CMK (cell line): ENCODE measurements around the gene PMFBP1.
"Not testable (repeated sequence)": the region's sequence is repeated elsewhere in the genome, so short reads cannot be mapped to it uniquely, and the experiment has no call there.

Experiments used
- DNase-seq: peaks from one replicate; pipeline ENCODE4 v3.0.0-alpha.2; 2010; ENCODE audit warnings: low read depth

PMFBP1 gene

DNA sequence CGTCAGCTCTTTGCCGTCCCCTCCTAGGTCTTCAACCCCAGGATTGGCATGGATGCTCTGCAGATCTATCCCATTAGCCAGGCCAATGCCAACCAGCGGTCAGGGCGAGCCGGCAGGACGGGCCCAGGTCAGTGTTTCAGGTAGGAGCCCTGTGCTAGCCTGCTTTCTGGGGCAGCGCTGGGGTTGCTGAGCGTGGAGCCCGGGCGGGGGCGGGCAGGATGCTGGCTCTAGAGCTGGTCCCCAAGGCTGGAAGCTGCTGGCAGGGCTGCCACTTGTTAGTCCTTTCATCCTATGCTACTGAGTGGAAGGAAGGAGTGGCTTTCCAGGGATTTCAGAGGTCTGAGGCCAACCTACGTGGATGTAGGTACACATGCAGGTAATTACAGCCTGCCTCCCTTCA lies 66.0 kb downstream of the PMFBP1 start:
- DNase-seq = no peak

- no peak for DNase-seq
Observed at GRCh38 chr16:72104905-72105304, 67.0 kb downstream of the PMFBP1 start.

DNA sequence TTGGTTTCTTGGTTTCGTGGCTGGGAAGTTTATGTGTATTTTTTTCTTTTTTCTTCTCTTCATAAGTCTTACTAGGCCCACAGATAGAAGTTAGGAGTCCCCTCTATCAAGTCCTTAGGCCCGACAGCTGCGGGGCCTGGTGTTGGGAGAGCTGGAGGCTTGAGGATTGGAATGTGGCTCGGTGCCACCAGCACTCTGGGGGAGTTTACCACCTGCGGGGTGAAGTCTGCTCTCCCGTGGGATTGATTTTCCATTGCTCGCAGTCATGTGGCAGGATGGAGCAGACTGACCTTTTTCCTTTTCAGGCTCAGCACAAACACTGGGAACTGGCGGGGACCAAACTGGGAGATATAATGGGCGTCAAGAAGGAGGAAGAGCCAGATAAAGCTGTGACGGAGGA lies 70.8 kb downstream of the PMFBP1 start:
- no peak for DNase-seq

- DNase-seq = peak; percentile 37
Observed at GRCh38 chr16:72099377-72099818, 72.6 kb downstream of the PMFBP1 start.

DNA sequence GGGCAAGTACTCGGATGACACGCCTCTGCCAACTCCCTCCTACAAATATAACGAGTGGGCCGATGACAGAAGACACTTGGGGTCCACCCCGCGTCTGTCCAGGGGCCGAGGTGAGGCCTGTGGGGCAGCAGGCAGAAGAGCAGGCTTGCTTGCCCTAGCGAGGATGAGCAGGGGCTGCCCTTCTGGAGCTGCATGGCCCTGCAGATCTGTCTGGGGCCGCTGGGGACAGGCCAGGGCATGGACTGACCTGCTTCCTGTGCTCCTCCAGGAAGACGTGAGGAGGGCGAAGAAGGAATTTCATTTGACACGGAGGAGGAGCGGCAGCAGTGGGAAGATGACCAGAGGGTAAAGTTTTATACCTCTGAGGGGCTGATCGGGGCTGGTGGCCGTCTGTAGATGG lies 73.0 kb downstream of the PMFBP1 start:
- DNase-seq = no peak

GRCh38 chr16:72094266-72094610 lies 77.7 kb downstream of the PMFBP1 start:
- no peak for DNase-seq

- DNase-seq = peak; percentile 93
Observed at GRCh38 chr16:72093448-72094265, 78.3 kb downstream of the PMFBP1 start, which contains the start of the genes DHX38 and TXNL4B. Gene DHX38, plus strand, starts transcription at chr16:72093847. Its CDS starts 2,311 bp downstream, at chr16:72096158. Gene TXNL4B, minus strand, starts transcription at chr16:72093620. Its CDS starts 2,871 bp downstream, at chr16:72090749.

- no peak for DNase-seq
Observed at GRCh38 chr16:72092832-72093447, 79.0 kb downstream of the PMFBP1 start.

- no peak for DNase-seq
Observed at GRCh38 chr16:72091217-72091616, 80.7 kb downstream of the PMFBP1 start.

- no peak for DNase-seq
Observed at GRCh38 chr16:72085002-72085401, 87.0 kb downstream of the PMFBP1 start.

GRCh38 chr16:72084445-72084844 lies 87.5 kb downstream of the PMFBP1 start:
- no peak for DNase-seq

- DNase-seq = no peak
Observed at GRCh38 chr16:72083778-72084404, 88.1 kb downstream of the PMFBP1 start.

DNA sequence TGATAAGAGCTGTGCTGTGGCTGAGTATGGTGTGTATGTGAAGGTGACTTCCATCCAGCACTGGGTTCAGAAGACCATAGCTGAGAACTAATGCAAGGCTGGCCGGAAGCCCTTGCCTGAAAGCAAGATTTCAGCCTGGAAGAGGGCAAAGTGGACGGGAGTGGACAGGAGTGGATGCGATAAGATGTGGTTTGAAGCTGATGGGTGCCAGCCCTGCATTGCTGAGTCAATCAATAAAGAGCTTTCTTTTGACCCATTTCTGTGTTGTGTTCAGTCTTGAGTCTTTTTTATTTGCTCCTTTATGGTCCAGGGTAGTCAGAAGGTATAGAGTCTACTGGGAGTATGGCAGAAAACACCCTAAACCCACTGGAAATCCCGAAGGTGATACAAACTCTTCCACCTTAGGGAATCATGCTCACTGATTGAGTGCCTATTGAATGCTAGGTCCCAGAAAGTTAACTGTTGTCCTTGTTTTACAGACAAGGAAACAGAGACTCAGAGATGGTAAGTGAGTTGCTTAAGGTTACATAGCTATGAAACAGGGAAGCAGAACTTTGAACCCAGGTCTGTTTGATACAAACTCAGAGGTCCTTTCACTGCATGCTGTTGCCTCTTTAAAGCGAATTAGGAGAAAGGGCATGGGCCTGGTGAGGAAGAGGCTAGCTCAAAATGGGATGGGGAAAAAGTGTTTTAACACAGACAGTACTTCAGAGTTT lies 94.8 kb downstream of the PMFBP1 start:
- DNase-seq = not testable (repeated sequence)

GRCh38 chr16:72075067-72075466 lies 96.9 kb downstream of the PMFBP1 start:
- not testable (repeated sequence) for DNase-seq

DNA sequence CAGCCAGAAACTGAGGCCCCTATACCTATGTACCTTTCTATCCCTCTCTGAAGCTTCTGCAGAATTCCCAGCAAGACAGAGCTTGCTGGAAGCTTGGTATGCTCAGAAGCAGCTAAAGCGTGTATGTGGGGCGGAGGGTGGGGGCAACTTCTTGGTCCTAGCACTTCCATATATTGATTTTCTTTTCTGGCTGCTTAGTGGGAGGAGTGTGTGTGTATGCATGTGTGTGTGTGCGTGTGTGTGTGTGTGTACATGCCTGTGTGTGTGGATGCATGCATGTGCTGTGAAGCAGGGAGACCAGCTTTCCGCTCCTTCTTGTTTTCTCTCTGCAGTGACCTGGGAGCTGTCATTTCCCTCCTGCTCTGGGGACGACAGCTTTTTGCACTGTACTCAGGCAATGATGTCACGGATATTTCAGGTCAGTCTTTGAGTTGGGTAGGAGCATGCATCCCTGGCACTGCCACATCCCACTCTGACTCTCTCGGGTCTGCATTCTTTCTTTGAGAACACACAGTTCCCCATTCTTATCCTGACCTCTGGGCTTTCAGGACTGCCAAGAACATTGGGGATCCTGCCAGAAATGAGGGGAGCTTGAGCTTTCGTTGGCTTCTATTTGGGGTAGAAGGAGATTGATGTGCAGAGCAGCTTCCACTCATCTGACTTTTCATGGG lies 98.3 kb downstream of the PMFBP1 start:
- DNase-seq = no peak

DNA sequence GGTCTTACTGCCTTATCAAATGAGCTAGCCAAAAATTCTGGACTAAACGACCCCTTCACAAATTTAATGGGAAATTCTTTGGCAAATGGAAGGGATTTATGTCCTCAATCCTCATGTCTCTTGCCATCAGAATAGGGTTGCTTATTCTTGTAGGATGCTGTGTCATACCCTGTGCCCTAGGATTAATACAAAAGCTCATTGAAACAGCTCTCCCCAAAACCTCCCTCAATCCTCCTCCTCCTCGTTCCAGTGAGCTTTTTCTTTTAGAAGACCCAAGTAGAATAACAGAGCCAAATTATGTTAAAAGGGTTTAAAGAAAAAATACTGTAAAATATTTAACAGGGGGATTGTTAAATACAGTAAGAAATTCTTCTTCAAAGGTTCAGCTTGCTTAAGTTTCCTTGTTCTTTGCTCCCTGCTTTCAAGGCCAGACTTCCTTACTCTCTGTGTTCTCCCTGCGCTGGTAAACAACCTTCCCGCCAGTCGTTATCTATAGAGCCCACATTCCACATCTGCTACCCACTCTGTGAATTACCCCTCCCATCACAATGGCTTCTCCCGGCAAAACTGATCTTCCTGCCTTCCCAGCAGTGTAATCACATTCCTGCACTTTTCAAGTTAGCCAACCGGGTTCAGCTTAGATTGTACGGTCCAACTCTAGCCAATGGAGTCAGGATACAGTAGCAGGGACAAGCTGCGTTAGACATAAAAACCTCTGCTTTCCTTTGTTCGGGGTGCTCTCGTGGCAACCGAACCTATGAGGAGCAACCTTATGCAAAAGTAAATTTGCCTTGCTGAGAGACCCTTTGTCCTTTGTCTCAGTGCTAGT lies 99.2 kb downstream of the PMFBP1 start:
- no peak for DNase-seq
